Measurements from ENCODE around the gene STK40.

The STK40 gene

DNA sequence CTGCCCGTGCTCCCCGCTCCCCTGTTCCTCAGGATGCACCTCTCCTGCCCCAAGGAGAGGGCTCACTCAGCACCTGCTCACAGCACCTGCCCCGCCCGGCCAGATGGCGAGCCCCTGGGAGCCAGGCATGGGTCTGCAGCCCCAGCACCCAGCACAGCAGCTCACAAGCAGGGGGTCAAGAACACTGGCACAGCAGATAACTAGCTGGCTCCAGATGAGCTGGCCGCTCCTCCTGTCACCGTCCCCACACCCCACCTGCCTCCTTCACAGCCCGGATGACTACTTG lies 41.4 kb downstream of the STK40 start:
- ATAC-seq (ENCODE audit: low read depth) (no peak), DNase-seq (ENCODE audit: low spot score) (no peak)
- H3K36me3 ChIP-seq (ENCODE audit: low read depth) = peaks cover 43% of the 10 kb centered on the region
- no peaks in the 10 kb centered on the region for H3K27me3 ChIP-seq (ENCODE audit: insufficient read depth, poor library complexity, severe bottlenecking)
- no peaks in the 10 kb centered on the region for H3K9me3 ChIP-seq (ENCODE audit: severe bottlenecking)
- no peak overlapping the region for H3K27ac ChIP-seq (ENCODE audit: poor library complexity, severe bottlenecking)
- H3K4me3 ChIP-seq (ENCODE audit: severe bottlenecking) = no peak overlapping the region
- TF ChIP-seq, protein P1, sequence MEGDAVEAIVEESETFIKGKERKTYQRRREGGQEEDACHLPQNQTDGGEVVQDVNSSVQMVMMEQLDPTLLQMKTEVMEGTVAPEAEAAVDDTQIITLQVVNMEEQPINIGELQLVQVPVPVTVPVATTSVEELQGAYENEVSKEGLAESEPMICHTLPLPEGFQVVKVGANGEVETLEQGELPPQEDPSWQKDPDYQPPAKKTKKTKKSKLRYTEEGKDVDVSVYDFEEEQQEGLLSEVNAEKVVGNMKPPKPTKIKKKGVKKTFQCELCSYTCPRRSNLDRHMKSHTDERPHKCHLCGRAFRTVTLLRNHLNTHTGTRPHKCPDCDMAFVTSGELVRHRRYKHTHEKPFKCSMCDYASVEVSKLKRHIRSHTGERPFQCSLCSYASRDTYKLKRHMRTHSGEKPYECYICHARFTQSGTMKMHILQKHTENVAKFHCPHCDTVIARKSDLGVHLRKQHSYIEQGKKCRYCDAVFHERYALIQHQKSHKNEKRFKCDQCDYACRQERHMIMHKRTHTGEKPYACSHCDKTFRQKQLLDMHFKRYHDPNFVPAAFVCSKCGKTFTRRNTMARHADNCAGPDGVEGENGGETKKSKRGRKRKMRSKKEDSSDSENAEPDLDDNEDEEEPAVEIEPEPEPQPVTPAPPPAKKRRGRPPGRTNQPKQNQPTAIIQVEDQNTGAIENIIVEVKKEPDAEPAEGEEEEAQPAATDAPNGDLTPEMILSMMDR (IDR thresholded peaks at IDR 0.05; ENCODE audit: poor library complexity, severe bottlenecking) = no peak
- H3K4me1 ChIP-seq (ENCODE audit: insufficient read depth, poor library complexity, severe bottlenecking) = peaks cover 8% of the 10 kb centered on the region

DNA sequence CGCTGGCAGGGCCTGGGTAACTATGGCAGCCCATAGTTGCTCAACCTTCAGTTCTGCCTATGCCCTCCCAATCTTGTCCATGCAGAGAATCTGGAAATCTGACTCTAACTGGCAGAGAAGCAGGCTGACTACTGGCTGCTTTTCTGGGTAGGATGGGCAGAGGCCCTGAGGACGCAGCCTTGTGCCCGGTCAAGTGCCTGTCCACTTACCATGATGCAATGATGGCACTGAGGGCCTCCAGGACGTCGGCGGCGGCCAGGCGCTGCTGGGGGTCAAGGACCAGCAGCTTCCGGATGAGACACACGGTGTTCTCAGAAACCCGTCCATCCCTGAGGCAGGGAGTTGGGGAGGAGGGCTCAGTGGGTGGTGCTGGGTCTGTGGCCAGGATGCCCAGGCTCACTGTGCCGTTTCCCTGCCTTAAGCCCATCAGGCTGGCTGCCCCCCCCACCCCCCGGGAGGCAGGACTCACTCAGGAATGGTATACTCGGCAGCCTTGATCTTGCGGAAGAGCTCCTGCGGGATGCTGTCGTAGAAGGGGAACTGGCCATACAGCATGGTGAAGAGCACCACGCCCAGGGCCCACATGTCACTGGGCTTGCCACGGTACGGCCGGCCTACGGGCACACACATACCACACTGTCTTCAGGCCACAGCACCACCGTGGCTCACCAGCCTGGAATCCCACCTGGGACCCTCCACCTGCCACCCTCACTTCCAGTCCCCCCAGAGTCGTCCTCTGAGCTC lies 41.9 kb downstream of the STK40 start:
- Histone ChIP-seq H3K27me3 (ENCODE audit: insufficient read depth, poor library complexity, severe bottlenecking) (no peaks in the 10 kb centered on the region), H3K27ac (ENCODE audit: poor library complexity, severe bottlenecking) (peak overlapping the region; percentile 50), H3K4me3 (ENCODE audit: severe bottlenecking) (no peak overlapping the region), H3K36me3 (ENCODE audit: low read depth) (peaks cover 40% of the 10 kb centered on the region), H3K9me3 (ENCODE audit: severe bottlenecking) (no peaks in the 10 kb centered on the region), H3K4me1 (ENCODE audit: insufficient read depth, poor library complexity, severe bottlenecking) (peaks cover 4% of the 10 kb centered on the region)
- TF ChIP-seq, protein P1 (IDR thresholded peaks at IDR 0.05; ENCODE audit: poor library complexity, severe bottlenecking) = no peak
- ATAC-seq (ENCODE audit: low read depth) (no peak), DNase-seq (ENCODE audit: low spot score) (no peak)

DNA sequence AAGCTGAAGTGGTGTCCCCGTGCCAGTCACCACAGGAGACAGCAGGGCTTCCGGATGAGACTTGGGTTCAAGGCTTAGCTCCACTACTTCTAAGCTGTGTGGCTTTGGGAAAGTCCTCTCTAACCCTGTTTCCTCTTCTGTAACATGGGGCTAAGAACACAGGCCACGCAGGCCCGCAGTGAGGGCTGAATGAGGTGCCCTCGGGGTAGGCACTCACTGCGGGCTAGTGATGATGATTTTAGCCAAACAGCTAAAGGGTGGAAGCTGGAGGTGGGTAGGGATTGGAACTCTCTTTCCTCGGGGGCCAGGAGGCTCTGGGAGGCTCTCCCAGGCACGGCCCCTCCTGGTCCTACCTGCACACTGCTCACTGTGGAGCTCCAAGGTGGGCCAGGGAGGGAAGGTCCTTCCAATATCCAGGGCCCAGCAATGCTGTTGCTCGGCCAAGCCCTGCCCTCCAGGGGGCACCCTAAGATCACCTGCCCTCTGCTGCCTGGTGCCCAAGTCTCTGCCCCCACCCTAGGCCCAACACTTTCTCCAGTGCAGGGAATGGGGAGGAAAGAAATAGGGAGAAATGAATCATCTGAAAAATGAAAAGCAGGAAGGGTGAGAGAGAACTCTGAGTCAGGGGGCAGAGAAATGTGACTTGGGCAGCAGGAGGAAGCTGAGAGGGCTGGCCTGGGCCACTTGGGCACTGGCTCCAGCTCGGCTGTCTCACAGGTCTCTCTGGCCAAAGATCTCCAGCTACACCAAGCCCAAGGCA lies 43.1 kb downstream of the STK40 start:
- no peaks in the 10 kb centered on the region for H3K9me3 ChIP-seq (ENCODE audit: severe bottlenecking)
- peaks cover 4% of the 10 kb centered on the region for H3K4me1 ChIP-seq (ENCODE audit: insufficient read depth, poor library complexity, severe bottlenecking)
- no peak for DNase-seq (ENCODE audit: low spot score)
- H3K27me3 ChIP-seq (ENCODE audit: insufficient read depth, poor library complexity, severe bottlenecking) = no peaks in the 10 kb centered on the region
- peak overlapping the region; percentile 50 for H3K27ac ChIP-seq (ENCODE audit: poor library complexity, severe bottlenecking)
- no peak overlapping the region for H3K4me3 ChIP-seq (ENCODE audit: severe bottlenecking)
- ATAC-seq (ENCODE audit: low read depth) = peak; percentile 83
- TF ChIP-seq, protein P1 (IDR thresholded peaks at IDR 0.05; ENCODE audit: poor library complexity, severe bottlenecking) = peak; percentile 86
- H3K36me3 ChIP-seq (ENCODE audit: low read depth) = peaks cover 28% of the 10 kb centered on the region

DNA sequence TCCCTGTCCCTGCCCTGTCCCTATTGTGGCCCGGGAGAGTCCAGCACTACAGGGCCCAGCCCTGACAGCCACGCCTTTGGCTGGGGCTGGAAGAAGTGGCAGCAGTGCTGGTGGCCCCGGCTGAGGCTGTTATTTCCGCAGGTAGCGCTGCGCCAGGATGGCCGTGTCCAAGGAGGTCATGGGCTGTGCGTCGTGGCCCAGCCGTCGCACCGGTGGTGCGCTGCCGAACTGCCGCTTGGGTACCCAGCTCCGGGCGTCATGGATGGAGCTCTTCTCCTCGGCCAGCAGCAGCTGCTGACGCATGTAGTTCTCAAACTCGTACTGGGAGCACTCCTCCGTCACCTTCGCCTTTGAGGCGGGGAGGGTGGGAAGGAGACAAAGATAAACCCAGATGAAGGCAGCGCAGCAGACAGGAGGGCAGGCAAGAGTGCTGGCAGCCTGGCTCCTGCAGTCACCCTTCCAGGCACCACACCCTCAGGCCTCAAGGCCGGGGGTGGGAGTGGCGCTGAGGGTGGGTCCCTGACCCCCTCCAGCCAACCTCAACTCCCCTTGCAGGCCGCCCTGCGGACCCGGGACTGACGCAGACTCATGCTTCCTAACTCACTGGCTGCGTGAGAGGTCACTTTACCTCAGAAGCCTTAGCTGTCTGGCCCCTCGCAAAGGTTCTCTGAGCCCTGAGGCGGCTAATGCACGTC lies 44.0 kb downstream of the STK40 start:
- Histone ChIP-seq H3K4me3 (ENCODE audit: severe bottlenecking) (no peak overlapping the region), H3K9me3 (ENCODE audit: severe bottlenecking) (no peaks in the 10 kb centered on the region), H3K4me1 (ENCODE audit: insufficient read depth, poor library complexity, severe bottlenecking) (peaks cover 4% of the 10 kb centered on the region), H3K27ac (ENCODE audit: poor library complexity, severe bottlenecking) (no peak overlapping the region), H3K27me3 (ENCODE audit: insufficient read depth, poor library complexity, severe bottlenecking) (no peaks in the 10 kb centered on the region), H3K36me3 (ENCODE audit: low read depth) (peaks cover 22% of the 10 kb centered on the region)
- TF ChIP-seq, protein P1 (IDR thresholded peaks at IDR 0.05; ENCODE audit: poor library complexity, severe bottlenecking) = no peak
- DNase-seq (ENCODE audit: low spot score) (no peak), ATAC-seq (ENCODE audit: low read depth) (no peak)
